GM19239 (cell line): Measurements from ENCODE around the gene TWIST1.

Experiments used
- DNase-seq: peaks from one replicate; pipeline ENCODE4 v3.0.0; 2011; ENCODE audit warnings: low spot score; ENCODE audit not compliant: insufficient read length
- FAIRE-seq: peaks from 2 replicates; lab custom pipeline; 2011; peaks lifted over from hg19 to GRCh38; lab: Jason Lieb, UNC

The TWIST1 gene

DNA sequence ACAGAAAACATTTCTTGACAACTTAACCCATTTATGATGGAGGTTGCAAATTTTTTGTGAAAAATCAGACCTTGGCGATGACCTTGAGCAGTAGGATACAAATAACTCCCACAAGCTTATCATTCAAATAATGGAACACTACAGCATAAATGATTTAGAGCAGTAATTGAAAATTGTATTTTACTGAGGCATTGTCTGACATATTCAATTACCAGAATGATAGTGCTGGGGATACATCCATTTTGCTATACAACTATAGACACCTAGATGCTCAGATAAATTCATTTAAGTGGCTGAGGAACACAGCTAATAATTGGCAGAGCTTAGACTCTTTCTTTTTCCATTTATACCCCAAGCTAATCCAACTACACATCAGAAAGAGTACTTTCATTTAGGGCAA lies 18.9 kb downstream of the TWIST1 start:
- DNase-seq (no peak), FAIRE-seq (no peak)

DNA sequence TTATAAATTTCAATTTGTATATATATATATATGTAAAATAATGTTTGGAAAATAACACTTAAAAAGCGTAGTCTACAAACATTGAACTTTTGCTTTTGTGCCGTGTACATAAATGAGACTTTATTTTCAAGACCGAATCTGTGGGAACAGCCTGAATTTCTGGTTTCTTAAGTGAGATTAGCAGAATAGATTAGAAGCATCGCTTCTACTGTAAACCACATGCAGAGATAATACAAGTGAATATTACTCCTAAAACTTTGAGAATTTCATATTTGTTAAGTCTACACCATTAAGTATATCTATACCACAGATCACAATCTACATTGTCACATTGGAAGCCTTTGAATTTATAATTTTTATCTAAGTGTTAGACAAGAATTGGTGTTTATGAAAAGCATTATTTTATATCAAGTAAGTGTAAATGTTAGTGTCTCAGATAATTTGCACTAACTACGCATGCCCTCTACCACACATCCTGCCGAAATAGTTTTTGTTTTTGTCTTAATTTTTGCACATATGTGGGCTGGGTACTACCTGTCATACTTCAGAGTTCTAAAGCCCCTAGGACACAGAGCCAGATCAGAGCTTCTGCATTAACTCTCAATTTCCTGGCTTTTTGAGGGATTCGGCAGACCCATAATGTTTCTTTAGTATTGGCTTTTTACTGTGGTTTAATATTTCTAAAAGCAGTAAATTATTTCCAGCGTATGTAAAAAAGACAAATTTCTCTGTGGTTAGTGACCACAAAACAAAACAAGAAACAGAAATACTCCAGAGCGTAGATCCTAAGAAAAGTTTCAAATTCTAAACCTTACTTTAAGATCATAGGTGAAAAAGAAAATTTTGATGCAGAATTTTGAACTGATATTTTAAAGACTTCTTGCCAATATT lies 20.0 kb downstream of the TWIST1 start:
- FAIRE-seq, result no peak

DNA sequence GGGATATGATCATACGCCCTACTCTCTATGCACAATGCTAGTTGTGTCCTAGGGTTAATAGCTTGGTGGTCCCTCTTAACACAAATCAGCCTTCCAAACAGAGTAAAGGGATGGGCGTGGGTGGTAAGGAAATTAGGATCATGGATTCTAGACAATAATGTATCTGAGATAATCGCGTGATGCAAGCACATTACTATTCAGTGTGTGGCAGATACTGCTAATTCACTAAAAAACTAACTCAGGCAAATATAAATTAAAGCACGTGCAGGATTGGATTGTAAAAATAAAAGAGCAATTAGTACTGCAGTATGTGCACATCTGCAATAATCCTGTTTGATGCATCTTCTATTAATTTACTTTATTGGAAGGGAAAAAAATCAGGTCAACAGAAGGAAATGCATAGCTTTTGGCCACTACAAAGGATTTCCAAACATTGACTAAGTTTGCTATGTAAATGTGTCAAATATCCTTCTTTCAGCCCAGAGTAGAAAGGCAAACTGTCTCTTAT lies 22.0 kb downstream of the TWIST1 start:
- FAIRE-seq (no peak), DNase-seq (no peak)

More for the DNA sequence above, 20.0 kb downstream of the TWIST1 start:
- DNase-seq, result no peak

DNA sequence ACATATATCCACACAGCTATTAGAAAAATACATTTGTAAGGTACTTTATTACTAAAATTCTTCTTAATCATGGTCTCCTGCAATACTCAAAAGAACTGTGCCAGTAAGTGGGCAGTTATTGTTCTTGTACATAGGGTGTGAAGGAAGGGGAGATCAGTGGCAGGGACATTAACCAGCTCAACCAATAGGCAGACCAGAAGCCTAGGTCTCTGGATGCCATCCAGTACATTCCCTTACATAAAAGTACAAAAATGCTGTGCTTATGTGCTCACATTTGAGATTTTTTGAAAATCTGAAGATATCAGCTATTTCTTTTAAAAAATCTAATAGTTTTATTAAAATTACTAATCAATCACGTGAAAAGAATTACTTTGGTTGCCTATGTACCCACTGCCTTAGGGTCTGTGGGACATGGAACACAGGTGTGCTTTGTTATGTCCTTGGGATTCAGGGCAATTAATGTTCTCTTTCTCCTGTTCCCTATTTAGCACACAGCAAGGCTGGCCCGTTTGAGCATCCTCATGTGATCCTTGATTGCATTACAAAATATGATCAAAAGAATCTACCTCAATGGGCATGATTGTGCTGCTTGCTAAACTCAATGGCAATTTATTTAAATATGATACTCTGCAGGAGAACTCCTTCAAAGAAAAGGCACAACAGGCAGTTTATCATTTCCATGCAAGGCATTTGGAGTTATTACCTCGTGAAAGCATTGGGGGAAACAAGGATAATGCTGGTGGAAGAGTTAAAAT lies 22.7 kb downstream of the TWIST1 start:
- DNase-seq (no peak), FAIRE-seq (no peak)

DNA sequence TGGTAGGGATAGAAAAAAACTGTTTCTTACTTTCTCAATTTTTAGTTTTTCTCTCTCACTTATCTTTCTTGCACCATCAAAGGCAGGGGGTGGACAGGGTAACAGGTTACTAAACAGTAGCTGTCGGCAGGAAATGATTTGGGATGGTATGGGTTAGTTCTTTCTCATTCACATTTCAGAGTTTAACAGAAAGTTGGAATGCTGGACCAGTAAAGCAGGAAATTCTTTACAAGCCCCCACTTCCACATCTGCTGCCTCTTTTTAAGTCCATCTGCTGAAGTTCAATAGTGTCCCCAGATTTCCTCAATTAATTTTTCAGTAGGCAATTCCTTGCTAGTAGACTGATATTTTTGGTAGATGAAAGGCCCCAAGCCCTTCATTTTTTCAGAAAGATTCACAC lies 23.3 kb downstream of the TWIST1 start:
- DNase-seq (no peak), FAIRE-seq (no peak)

DNA sequence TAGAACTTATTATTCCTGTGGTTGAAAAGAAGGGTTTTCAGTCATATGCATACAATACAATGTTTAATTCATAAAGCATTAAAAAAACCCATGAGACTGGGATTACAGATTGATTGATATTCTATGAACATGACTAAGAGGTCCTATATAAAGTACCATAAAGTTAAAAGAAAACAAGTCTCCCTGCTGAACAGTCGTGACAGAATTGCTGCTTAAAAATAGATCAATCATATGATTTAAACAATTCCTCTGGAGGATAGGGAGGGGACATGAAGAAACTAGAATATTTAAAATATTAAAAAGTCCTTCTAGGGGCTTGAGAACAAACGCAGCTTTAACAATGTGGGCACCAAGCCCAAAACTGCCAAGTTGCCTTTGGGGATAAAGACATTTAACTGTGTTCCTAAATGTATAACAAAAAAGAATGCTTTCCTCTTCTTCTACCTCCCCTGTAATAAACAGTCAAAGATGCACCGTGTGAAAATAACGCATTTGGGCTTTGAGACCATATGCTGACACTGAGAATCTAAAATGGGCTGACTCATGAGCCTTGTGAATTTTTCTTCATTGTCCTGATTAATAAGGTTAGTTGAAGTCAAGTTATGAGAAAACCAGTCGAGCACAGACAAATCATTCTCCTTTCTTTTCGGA lies 25.8 kb downstream of the TWIST1 start:
- FAIRE-seq (no peak), DNase-seq (no peak)

DNA sequence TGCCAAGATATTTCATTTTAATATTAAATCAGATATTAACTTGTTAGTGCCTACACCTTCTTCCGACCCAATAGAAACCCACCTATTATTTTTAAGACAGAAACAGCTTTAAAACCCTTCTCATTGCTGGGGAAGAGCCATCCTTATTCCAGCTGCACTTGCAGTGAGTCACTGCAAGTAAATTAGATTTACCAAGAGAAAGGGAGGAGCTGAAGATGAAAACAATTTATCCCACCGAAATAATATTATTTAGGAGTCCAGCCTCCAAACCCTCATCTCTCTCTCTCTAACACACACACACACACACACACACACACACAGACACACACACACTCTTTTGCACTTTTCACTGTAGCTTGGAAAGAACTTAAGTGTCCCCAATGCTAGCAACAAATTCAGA lies 26.9 kb downstream of the TWIST1 start:
- DNase-seq (no peak), FAIRE-seq (no peak)

DNA sequence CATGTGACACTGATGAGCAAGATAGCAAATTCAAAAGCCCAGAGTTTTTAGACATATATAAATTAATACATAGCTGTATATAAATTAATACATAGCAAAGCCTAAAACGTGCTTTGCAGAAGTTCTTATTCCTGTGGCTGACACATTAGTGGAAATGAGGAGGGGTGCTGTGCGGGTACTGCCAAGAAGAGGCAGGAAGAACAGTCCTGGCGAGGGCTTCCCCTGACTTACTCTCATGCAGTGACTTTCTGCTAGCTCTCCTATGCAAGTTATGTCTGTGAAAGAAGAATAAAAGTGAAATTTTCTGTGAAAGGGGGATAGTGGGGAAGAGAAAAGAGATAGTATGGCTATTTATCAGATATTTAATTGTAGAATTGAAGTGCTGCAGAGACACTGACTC lies 27.6 kb downstream of the TWIST1 start:
- no peak for FAIRE-seq

DNA sequence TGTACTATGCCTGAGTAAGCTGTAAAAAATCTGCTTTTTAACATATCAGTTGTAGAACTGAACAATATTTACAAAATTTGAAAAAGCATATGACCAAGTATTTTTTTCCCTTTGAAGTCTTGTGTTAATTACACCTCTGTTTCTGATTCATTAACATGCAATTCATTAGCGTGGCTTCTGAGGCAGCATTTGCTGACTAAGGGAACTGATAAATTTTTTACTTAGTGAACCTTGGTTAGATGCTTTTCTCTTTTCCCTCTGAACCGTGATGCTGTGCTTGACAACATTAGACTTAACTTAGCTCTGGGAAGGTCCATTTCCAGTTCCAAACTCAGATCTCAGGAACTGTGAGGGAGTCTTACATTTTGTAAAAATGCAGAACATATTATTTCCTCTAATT lies 28.1 kb downstream of the TWIST1 start:
- FAIRE-seq (no peak), DNase-seq (no peak)

More for the DNA sequence above, 27.6 kb downstream of the TWIST1 start:
- no peak for DNase-seq

DNA sequence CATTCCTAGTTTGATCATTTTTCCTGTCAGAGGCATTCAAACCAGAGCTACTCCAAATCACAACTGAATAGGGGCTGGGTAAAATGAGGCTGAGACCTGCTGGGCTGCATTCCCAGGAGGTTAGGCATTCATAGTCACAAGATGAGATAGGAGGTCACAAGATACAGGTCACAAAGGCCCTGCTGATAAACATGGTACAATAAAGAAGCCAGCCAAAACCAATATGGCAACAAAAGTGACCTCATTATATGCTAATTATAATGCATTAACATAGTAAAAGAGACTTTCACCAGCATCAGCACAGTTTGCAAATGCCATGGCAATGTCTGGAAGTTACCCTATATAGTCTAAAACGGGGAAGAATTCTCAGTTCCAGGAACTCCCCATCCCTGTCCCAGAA lies 37.3 kb downstream of the TWIST1 start:
- DNase-seq (no peak), FAIRE-seq (no peak)

DNA sequence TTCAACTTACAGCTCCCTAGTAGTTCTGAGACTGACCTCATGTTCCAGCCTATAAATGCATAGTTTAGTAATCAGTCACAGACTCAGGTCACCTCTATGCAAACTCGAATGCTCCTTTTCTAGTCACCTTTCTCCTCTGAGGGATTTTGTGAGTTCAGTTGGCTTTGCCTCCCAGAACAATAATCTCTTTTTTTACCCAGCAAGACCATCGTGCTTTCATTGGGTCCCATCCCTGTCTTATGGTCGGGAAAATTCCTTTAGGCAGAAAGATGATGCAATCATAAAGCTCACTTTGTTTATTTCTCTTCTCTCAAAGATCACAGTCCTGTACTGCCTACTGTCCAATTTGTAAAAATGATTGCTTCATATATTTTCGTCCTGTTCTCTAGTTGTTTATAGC lies 38.4 kb downstream of the TWIST1 start:
- DNase-seq (no peak), FAIRE-seq (no peak)

DNA sequence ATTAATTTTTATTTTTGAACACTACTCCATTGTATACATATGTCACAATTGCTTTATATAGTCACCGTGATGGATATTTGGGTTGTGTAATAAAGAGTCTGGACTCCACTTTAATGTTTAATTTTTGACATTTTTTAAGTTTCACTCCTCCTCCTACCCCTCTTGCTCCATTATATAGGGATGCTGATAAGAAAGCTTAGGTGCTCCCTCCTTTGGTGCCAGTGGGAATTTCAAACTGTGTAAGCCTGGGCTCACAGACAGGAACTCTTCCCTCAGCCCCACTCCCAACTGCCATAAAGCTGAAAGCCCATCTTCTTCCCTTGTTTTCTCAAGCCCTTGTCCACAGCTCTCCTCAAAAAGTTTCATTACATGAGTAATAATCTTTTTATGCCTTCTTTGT lies 47.6 kb downstream of the TWIST1 start:
- DNase-seq (no peak), FAIRE-seq (no peak)

DNA sequence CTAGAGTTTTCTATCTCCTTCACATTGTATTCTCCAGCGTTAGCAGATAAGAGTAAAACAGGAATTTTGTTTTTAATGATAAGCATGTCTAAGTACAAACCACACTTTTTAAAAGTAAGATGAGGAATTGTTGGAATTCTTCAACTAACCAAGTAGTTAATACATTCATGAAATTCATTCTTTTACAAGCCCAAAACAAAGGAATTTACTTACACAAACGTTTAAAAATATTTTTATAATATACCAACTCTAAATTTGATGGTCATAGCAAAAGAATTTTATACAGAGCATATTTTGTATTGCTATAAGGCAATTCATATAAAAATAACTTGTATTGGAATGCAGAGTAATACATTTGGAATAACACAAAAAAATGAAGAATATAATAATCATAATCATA lies 51.3 kb downstream of the TWIST1 start:
- FAIRE-seq, result no peak
- no peak for DNase-seq
